ENCODE data around the gene HHAT. TPM values are rescaled to one million over a fixed set of nuclear protein-coding genes. Genes with fewer than 3 reads are reported as not detected.

HHAT gene
- total RNA-seq, 2 experiments from 2014 or later, result 3.6 to 3.9 TPM

DNA sequence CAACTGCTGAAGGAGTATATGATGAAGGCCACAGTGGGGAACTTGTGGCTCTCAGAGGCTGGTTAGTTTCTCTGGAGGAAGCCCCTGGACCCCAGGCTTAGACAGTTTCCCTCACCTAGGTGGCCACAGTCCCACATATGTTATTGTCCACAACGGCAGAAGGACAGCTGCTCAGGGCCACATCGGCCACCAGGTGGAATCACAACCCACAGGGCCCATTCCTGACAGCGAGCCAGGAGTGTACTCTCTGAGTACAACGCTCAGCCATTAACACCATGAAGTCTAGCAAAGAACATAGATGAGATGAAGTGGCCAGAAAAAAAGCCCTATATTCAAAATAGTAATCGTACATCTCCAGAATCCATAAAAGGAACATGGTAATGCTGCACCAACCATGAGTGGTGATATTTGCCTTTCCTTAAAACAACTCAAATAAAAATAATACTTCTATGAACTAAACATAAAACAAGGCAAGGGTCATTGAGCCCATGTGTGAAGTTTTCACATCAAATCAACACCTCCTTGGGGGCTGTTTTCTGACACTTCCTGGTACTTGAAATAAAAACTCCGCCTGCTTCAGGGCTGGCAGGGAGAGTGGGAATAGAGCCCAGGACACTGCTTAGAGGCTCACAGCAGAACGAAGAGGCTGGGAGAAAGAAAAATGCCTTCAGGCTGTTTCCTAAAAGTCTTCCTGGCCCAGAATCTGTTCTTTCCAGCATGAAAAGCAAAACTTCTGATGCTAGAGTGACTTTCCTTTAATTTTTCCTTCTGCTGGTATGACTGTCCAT, 383.3 kb downstream of the HHAT start:
- CTCF ChIA-PET, result no interaction called here
- intact Hi-C loops (cut with micrococcal nuclease), result no loop called here
- Mint-ChIP-seq H3K9me3 (no peaks in the 10 kb centered on the region), H3K4me1 (ENCODE audit: low read depth) (no peaks in the 10 kb centered on the region), H3K27ac (no peak overlapping the region), H3K27me3 (ENCODE audit: low read depth) (no peaks in the 10 kb centered on the region), H3K36me3 (ENCODE audit: low read depth) (no peaks in the 10 kb centered on the region), H3K4me3 (no peak overlapping the region)
- no peak for DNase-seq

- Mint-ChIP-seq H3K4me1 (ENCODE audit: low read depth) (no peaks in the 10 kb centered on the region), H3K27ac (no peak overlapping the region)
Observed at GRCh38 chr1:210715072-210715471, 386.4 kb downstream of the HHAT start.

GRCh38 chr1:210722410-210723081, 393.8 kb downstream of the HHAT start:
- intact Hi-C loops (cut with micrococcal nuclease), result no loop called here
- no peak for DNase-seq
- Mint-ChIP-seq H3K9me3 (no peaks in the 10 kb centered on the region), H3K4me1 (ENCODE audit: low read depth) (no peaks in the 10 kb centered on the region), H3K4me3 (no peak overlapping the region), H3K27ac (no peak overlapping the region), H3K36me3 (ENCODE audit: low read depth) (no peaks in the 10 kb centered on the region), H3K27me3 (ENCODE audit: low read depth) (no peaks in the 10 kb centered on the region)
- CTCF ChIA-PET, result no interaction called here

More at GRCh38 chr1:210715072-210715471, 386.4 kb downstream of the HHAT start:
- CTCF ChIA-PET, result interaction anchor here (0.6 to 1.1 kb wide), 2 partner anchors 9 to 693 kb away, joined by 3 read pairs; no protein-coding TSS in a partner anchor
- H3K9me3 Mint-ChIP-seq, result no peaks in the 10 kb centered on the region
- no peak for DNase-seq
- H3K36me3 Mint-ChIP-seq (ENCODE audit: low read depth), result no peaks in the 10 kb centered on the region
- no peak overlapping the region for H3K4me3 Mint-ChIP-seq
- H3K27me3 Mint-ChIP-seq (ENCODE audit: low read depth), result no peaks in the 10 kb centered on the region
- intact Hi-C loops (cut with micrococcal nuclease), result no loop called here

DNA sequence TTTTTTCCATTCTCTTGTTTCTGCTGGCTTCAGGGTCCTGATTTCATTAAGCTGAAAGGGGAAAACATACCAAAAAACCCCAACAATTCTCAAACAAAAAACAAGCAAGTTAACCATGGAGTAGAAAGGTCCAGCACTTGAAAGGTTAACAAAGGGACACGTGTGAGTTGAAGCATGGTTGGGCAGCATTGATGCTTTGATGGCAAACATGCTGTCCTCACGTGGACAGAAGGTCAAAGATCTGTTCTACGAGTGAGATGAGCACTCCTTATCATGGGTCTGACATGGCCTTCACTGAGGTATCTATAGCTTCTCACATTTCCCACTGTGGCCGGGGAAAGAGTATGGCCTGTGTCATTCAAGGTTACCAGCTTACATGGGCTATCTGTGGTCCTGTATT, 394.9 kb downstream of the HHAT start:
- DNase-seq, result no peak
- intact Hi-C loops (cut with micrococcal nuclease), result no loop called here
- H3K9me3 Mint-ChIP-seq, result no peaks in the 10 kb centered on the region
- H3K27ac Mint-ChIP-seq, result no peak overlapping the region
- peaks cover 3% of the 10 kb centered on the region for H3K27me3 Mint-ChIP-seq (ENCODE audit: low read depth)
- CTCF ChIA-PET, result no interaction called here
- no peak overlapping the region for H3K4me3 Mint-ChIP-seq
- H3K36me3 Mint-ChIP-seq (ENCODE audit: low read depth), result no peaks in the 10 kb centered on the region
- no peaks in the 10 kb centered on the region for H3K4me1 Mint-ChIP-seq (ENCODE audit: low read depth)

GRCh38 chr1:210724768-210725167, 396.1 kb downstream of the HHAT start:
- Mint-ChIP-seq H3K27me3 (ENCODE audit: low read depth) (peaks cover 6% of the 10 kb centered on the region), H3K27ac (no peak overlapping the region), H3K4me3 (no peak overlapping the region), H3K9me3 (no peaks in the 10 kb centered on the region), H3K4me1 (ENCODE audit: low read depth) (no peaks in the 10 kb centered on the region), H3K36me3 (ENCODE audit: low read depth) (no peaks in the 10 kb centered on the region)
- intact Hi-C loops (cut with micrococcal nuclease), result no loop called here
- CTCF ChIA-PET, result interaction anchor here (1.2 kb wide), 1 partner anchor 9 kb away, joined by 3 read pairs; no protein-coding TSS in a partner anchor
- DNase-seq, result no peak

Other genes with a start within 250 kb of the HHAT start
- gene SERTAD4, start 96.1 kb upstream of the HHAT start, total RNA-seq, result not detected